Colonic mucosa (tissue), 4 donors: Measurements from ENCODE around the gene FARP1. TPM values are rescaled to one million over a fixed set of nuclear protein-coding genes. Genes with fewer than 3 reads are reported as not detected.

ENCODE experiments used
- DNase-seq: peaks from one replicate; pipeline ENCODE4 v3.0.0-alpha.2; 2020
- H3K27ac ChIP-seq: fragments of 200-600 bp; one replicate; pipeline ENCODE4 v1.8.0; 2021
- H3K27me3 ChIP-seq: fragments of 200-600 bp; one replicate; pipeline ENCODE4 v1.8.0; 2021
- H3K36me3 ChIP-seq: fragments of 200-600 bp; one replicate; pipeline ENCODE4 v1.8.0; 2021
- H3K4me1 ChIP-seq: fragments of 200-600 bp; one replicate; pipeline ENCODE4 v1.8.0; 2021; ENCODE audit warnings: mild to moderate bottlenecking
- H3K4me3 ChIP-seq: fragments of 200-600 bp; one replicate; pipeline ENCODE4 v1.8.0; 2021
- H3K9ac ChIP-seq, 2 donors: one replicate each; pipeline ENCODE4 v1.7.0; 2013; ENCODE audit warnings: control low read depth in 2 of 2, low read depth in 2 of 2, low read length in 2 of 2
- H3K9me3 ChIP-seq: fragments of 200-600 bp; one replicate; pipeline ENCODE4 v1.8.0; 2021
- intact Hi-C: fragments of 100-400 bp; cut with DNase I; formaldehyde crosslinking; loops from one replicate; pipeline ENCODE4 v1.14.1; 2022
- total RNA-seq, 2 donors: library from RNA; stranded (reverse); fragmentation: NEBNext Ultra II Directional in 1 of 2; extraction: Animal tissue kit (Norgen Biotek cat#: 25700) in 1 of 2; gene quantifications; one replicate each; pipeline ENCODE4 v1.2.1, GENCODE V29; 2021
- TF ChIP-seq, protein P1 (sequence below): fragments of 200-600 bp; IDR thresholded peaks from one replicate; pipeline ENCODE4 v1.8.0; 2022; ENCODE audit warnings: antibody characterized with exemption, mild to moderate bottlenecking
- donor health status: healthy.
- donor health status: DM: no; HTN: no; CAD: no.
- donor health status: DM: no; HTN: no; CAD: no.

Gene FARP1
- total RNA-seq, 2 donors from 2014 or later: 39.1 to 53.5 TPM

DNA sequence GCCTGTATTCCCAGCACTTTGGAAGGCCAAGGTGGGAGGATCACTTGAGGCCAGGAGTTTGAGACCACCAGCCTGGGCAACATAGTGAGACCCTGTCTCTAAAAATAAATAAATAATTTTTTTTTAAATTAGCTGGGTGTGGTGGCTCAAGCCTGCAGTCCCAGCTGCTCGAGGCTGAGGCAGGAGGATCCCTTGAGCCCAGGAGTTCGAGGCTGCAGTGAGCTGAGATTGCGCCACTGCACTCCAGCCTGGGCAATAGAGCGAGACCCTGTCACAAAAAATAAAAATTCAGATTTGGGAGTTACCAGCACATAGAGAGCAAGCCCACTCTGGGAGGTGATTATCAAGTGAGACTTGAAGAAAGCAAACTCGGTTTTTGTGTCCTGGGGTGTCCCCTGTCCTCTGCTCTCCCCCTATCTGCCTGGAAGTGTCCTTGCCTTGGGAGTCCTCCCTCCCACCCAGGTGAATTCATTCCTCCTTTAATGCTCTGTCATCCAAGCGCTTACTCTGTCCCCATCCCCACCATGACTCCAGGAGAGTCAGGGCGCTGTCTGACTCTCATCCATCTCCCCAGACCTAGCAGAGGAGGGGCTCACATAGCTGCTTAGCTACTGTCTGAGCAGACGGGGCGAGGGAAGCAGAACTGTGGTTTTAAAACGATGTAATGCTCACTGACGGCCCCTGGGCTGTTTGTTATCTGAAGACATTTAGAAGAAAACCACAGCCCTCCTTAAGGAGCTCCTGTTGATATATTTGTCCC, 287.3 kb downstream of the FARP1 start:
- Histone ChIP-seq H3K4me3 (no peak overlapping the region), H3K9me3 (no peaks in the 10 kb centered on the region), H3K9ac (no peak overlapping the region), H3K27ac (no peak overlapping the region), H3K27me3 (no peaks in the 10 kb centered on the region), H3K36me3 (no peaks in the 10 kb centered on the region), H3K4me1 (peaks cover 3% of the 10 kb centered on the region)
- no peak for DNase-seq
- TF ChIP-seq, protein P1, sequence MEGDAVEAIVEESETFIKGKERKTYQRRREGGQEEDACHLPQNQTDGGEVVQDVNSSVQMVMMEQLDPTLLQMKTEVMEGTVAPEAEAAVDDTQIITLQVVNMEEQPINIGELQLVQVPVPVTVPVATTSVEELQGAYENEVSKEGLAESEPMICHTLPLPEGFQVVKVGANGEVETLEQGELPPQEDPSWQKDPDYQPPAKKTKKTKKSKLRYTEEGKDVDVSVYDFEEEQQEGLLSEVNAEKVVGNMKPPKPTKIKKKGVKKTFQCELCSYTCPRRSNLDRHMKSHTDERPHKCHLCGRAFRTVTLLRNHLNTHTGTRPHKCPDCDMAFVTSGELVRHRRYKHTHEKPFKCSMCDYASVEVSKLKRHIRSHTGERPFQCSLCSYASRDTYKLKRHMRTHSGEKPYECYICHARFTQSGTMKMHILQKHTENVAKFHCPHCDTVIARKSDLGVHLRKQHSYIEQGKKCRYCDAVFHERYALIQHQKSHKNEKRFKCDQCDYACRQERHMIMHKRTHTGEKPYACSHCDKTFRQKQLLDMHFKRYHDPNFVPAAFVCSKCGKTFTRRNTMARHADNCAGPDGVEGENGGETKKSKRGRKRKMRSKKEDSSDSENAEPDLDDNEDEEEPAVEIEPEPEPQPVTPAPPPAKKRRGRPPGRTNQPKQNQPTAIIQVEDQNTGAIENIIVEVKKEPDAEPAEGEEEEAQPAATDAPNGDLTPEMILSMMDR: no peak
- intact Hi-C loops: loop anchor here (5.0 to 10.0 kb wide), 3 partner anchors 288 to 575 kb away; partner anchors contain the start of gene FARP1

DNA sequence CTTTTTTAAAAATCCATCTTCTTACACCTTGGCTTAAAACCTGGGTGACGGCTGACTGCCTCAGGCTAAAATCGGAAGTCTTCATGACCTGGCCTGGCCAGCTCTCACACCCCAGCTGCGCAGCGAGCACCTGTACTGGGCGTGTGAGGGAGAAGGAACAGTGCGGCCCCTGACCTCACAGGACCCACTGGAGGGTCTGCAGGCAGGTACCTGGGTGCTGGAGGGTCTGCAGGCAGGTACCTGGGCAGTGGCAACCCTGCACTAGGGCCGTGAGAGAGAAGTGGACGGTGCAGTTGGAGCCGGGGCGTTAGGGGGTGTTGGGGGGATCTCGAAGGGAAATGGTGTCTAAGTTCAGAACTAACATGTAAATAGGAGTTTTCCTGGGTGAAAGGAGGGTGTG, 289.7 kb downstream of the FARP1 start:
- H3K27ac ChIP-seq: no peak overlapping the region
- intact Hi-C loops: loop anchor here (5.0 to 10.0 kb wide), 2 partner anchors 290 to 578 kb away; partner anchors contain the start of gene FARP1
- peaks cover 3% of the 10 kb centered on the region for H3K4me1 ChIP-seq
- H3K4me3 ChIP-seq: no peak overlapping the region
- no peak overlapping the region for H3K9ac ChIP-seq
- H3K27me3 ChIP-seq: no peaks in the 10 kb centered on the region
- no peaks in the 10 kb centered on the region for H3K36me3 ChIP-seq
- no peak for DNase-seq
- no peaks in the 10 kb centered on the region for H3K9me3 ChIP-seq
- TF ChIP-seq, protein P1: no peak

DNA sequence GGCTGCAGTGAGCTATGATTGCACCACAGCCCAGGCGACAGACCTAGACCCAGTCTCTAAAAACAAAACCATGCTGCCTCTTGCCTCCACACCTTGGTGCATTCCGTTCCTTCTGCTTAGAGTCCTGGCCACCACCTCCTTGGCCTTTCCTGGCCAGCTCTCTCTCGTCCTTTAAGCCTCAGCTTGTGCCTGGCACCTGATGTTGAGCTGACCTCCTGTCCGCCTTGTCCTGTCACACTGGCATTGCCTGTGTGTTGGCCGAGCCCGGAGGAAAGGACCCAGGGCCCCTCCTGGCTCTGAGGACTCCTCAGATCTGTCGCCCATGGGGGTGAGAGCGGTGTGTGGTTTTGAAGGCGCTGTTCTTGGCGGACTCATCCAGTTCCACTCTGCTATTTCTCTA, 290.8 kb downstream of the FARP1 start:
- TF ChIP-seq, protein P1: no peak
- Histone ChIP-seq H3K9ac (no peak overlapping the region), H3K36me3 (no peaks in the 10 kb centered on the region), H3K27ac (no peak overlapping the region), H3K4me1 (peaks cover 3% of the 10 kb centered on the region), H3K4me3 (no peak overlapping the region), H3K27me3 (no peaks in the 10 kb centered on the region), H3K9me3 (no peaks in the 10 kb centered on the region)
- DNase-seq: no peak
- intact Hi-C loops: loop anchor here (5.0 to 10.0 kb wide), 2 partner anchors 291 to 579 kb away; partner anchors contain the start of gene FARP1

DNA sequence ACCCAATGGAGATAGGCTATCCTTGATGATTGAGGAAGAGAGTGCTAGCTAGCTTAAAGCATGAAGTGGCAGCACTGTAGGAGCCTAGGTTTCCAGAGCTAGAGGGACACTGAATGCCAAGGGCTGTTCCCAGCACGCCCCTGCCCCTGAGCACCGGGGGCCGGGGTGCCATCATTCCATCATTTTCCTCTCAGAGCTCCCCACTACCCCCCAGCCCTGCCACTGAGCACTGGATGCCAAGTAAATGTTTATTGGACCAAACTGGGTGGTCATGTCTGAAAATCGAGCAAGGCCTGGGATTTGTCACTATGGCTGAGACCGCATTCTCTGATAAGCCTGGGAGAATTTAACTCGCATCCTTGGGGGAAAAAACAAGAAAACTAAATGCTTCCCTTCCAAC, 291.2 kb downstream of the FARP1 start:
- intact Hi-C loops: loop anchor here (5.0 to 10.0 kb wide), 2 partner anchors 292 to 579 kb away; partner anchors contain the start of gene FARP1
- TF ChIP-seq, protein P1: no peak
- no peak overlapping the region for H3K4me3 ChIP-seq
- no peaks in the 10 kb centered on the region for H3K36me3 ChIP-seq
- no peaks in the 10 kb centered on the region for H3K9me3 ChIP-seq
- no peaks in the 10 kb centered on the region for H3K27me3 ChIP-seq
- no peak for DNase-seq
- H3K4me1 ChIP-seq: peaks cover 3% of the 10 kb centered on the region
- H3K27ac ChIP-seq: no peak overlapping the region
- no peak overlapping the region for H3K9ac ChIP-seq

DNA sequence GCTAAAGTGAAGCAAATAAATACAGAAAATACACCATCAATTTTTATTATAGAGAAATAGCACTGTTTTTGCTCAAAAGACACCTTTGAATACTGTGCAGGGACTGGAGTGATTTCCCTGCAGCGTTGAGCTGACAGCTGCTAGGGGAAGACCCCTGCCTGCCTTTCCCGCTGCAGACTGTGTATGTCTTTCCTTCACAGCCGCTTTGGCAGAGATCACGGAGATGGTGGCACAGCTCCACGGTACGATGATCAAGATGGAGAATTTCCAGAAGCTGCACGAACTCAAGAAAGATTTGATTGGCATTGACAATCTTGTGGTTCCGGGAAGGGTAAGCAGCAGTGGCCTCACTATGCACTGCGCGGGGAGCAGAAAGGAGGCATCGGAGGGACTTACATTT, 292.5 kb downstream of the FARP1 start:
- Histone ChIP-seq H3K4me1 (peaks cover 3% of the 10 kb centered on the region), H3K4me3 (no peak overlapping the region), H3K9ac (no peak overlapping the region), H3K36me3 (no peaks in the 10 kb centered on the region), H3K27ac (no peak overlapping the region), H3K27me3 (no peaks in the 10 kb centered on the region), H3K9me3 (no peaks in the 10 kb centered on the region)
- TF ChIP-seq, protein P1: no peak
- intact Hi-C loops: loop anchor here (10.0 kb wide), 1 partner anchor 581 kb away; no protein-coding TSS in a partner anchor
- DNase-seq: no peak
